Type B pancreatic cell (in vitro differentiated cells): ENCODE data around the gene SDF2L1. TPM values are rescaled to one million over a fixed set of nuclear protein-coding genes. Genes with fewer than 3 reads are reported as not detected.

Experiments used
- DNase-seq: peaks from one replicate; pipeline ENCODE4 v3.0.0; 2021; ENCODE audit warnings: mixed read lengths; ENCODE audit not compliant: unreplicated experiment; ENCODE audit errors: extremely low spot score
- H3K27ac Mint-ChIP-seq: 2 replicates; pipeline ENCODE4 v1.8.0; 2021; ENCODE audit warnings: mild to moderate bottlenecking, mixed read lengths
- H3K27me3 Mint-ChIP-seq: 2 replicates; pipeline ENCODE4 v1.8.0; 2021; ENCODE audit warnings: mixed read lengths
- H3K36me3 Mint-ChIP-seq: 2 replicates; pipeline ENCODE4 v1.8.0; 2021; ENCODE audit warnings: mixed read lengths
- H3K4me1 Mint-ChIP-seq: one replicate; pipeline ENCODE4 v1.8.0; 2021; ENCODE audit warnings: mixed read lengths; ENCODE audit not compliant: unreplicated experiment
- H3K4me3 Mint-ChIP-seq: 2 replicates; pipeline ENCODE4 v1.8.0; 2021; ENCODE audit warnings: mild to moderate bottlenecking, mixed read lengths
- H3K9me3 Mint-ChIP-seq: 2 replicates; pipeline ENCODE4 v1.8.0; 2021; ENCODE audit warnings: mixed read lengths
- CTCF ChIP-seq: fragments of 200-600 bp; sonication (generic); conservative IDR thresholded peaks from 2 replicates; pipeline ENCODE4 v1.5.0; 2021; ENCODE audit warnings: antibody characterized with exemption, mild to moderate bottlenecking
- total RNA-seq: library from RNA; stranded (reverse); gene quantifications from 2 replicates; pipeline ENCODE4 v1.2.1, GENCODE V29; 2021; ENCODE audit warnings: low replicate concordance

The SDF2L1 gene
- total RNA-seq, 1 donor from 2014 or later: 56.3 TPM

- Mint-ChIP-seq H3K4me3 (no peak overlapping the region), H3K27ac (no peak overlapping the region), H3K36me3 (peaks cover 10% of the 10 kb centered on the region), H3K27me3 (no peaks in the 10 kb centered on the region), H3K4me1 (peaks cover 31% of the 10 kb centered on the region), H3K9me3 (no peaks in the 10 kb centered on the region)
- TF ChIP-seq CTCF: no peak
- DNase-seq: no peak
These were observed 21.1 kb upstream of the SDF2L1 start for GRCh38 chr22:21621025-21621424.

GRCh38 chr22:21622011-21622918 is 19.8 kb upstream of the SDF2L1 start:
- H3K4me3 Mint-ChIP-seq: no peak overlapping the region

GRCh38 chr22:21622919-21623647 is 19.0 kb upstream of the SDF2L1 start:
- Mint-ChIP-seq H3K9me3 (no peaks in the 10 kb centered on the region), H3K27ac (peak overlapping the region; percentile 42), H3K4me3 (no peak overlapping the region), H3K4me1 (peaks cover 42% of the 10 kb centered on the region), H3K36me3 (peaks cover 9% of the 10 kb centered on the region), H3K27me3 (no peaks in the 10 kb centered on the region)
- no peak for DNase-seq
- TF ChIP-seq CTCF: no peak

More at GRCh38 chr22:21622011-21622918, 19.8 kb upstream of the SDF2L1 start:
- H3K9me3 Mint-ChIP-seq: no peaks in the 10 kb centered on the region
- H3K27ac Mint-ChIP-seq: peak overlapping the region; percentile 42
- H3K4me1 Mint-ChIP-seq: peaks cover 38% of the 10 kb centered on the region
- no peaks in the 10 kb centered on the region for H3K27me3 Mint-ChIP-seq
- no peak for DNase-seq
- H3K36me3 Mint-ChIP-seq: peaks cover 8% of the 10 kb centered on the region
- TF ChIP-seq CTCF: no peak

GRCh38 chr22:21623648-21623970 is 18.5 kb upstream of the SDF2L1 start:
- Mint-ChIP-seq H3K27me3 (no peaks in the 10 kb centered on the region), H3K36me3 (peaks cover 12% of the 10 kb centered on the region), H3K4me3 (no peak overlapping the region), H3K9me3 (no peaks in the 10 kb centered on the region), H3K4me1 (peaks cover 46% of the 10 kb centered on the region), H3K27ac (no peak overlapping the region)
- no peak for DNase-seq
- no peak for TF ChIP-seq CTCF

- Mint-ChIP-seq H3K27ac (peak overlapping the region; percentile 55), H3K36me3 (peaks cover 12% of the 10 kb centered on the region), H3K4me3 (no peak overlapping the region), H3K9me3 (no peaks in the 10 kb centered on the region), H3K4me1 (peaks cover 46% of the 10 kb centered on the region), H3K27me3 (no peaks in the 10 kb centered on the region)
- no peak for DNase-seq
- TF ChIP-seq CTCF: peak; percentile 65
These were observed 17.8 kb upstream of the SDF2L1 start for GRCh38 chr22:21624120-21624879.
